ENCODE data around the gene EML3. TPM values are rescaled to one million over a fixed set of nuclear protein-coding genes. Genes with fewer than 3 reads are reported as not detected.

Gene EML3
- total and polyA plus RNA-seq, 4 donors, result 15.7 to 182 (median 114) TPM

- DNase-seq, result no peak
- intact Hi-C loops (cut with DNase I), result loop anchor here in 1 of 2 donors (5.0 kb wide), 1 partner anchor 64 kb away; the partner anchor contains the start of genes C11orf98 and CSKMT
- Histone ChIP-seq H3K27me3 (ENCODE audit: control insufficient read depth in 1 of 2, insufficient read depth in 2 of 2, low read length in 1 of 2) (no peaks in the 10 kb centered on the region), H3K4me3 (ENCODE audit: low read length in 2 of 2) (peak overlapping the region in 1 of 2 donors; percentile 3), H3K4me1 (ENCODE audit: control insufficient read depth in 1 of 2, insufficient read depth in 2 of 2, low read length in 2 of 2) (no peaks in the 10 kb centered on the region), H3K27ac (ENCODE audit: low read depth in 1 of 2, low read length in 2 of 2) (peak overlapping the region in 1 of 2 donors; percentile 82), H3K36me3 (ENCODE audit: control insufficient read depth in 1 of 2, insufficient read depth in 2 of 2, low read length in 1 of 2) (peaks cover under 1 to 3% of the 10 kb centered on the region in 2 donors), H3K9me3 (ENCODE audit: control insufficient read depth, low read length) (no peaks in the 10 kb centered on the region)
- 9 to 10% methylated on average over 13 of the region's 13 CpGs for WGBS, 2 donors
- ATAC-seq (ENCODE audit: low FRiP score), result no peak
Measured at GRCh38 chr11:62603072-62603408, 9.5 kb downstream of the EML3 start.

- Histone ChIP-seq H3K4me1 (ENCODE audit: control insufficient read depth in 1 of 2, insufficient read depth in 2 of 2, low read length in 2 of 2) (no peaks in the 10 kb centered on the region), H3K27ac (ENCODE audit: low read depth in 1 of 2, low read length in 2 of 2) (peak overlapping the region in 1 of 2 donors; percentile 82), H3K9me3 (ENCODE audit: control insufficient read depth, low read length) (no peaks in the 10 kb centered on the region), H3K4me3 (ENCODE audit: low read length in 2 of 2) (peak overlapping the region; percentile 27 to 73), H3K36me3 (ENCODE audit: control insufficient read depth in 1 of 2, insufficient read depth in 2 of 2, low read length in 1 of 2) (peaks cover 0 to 3% of the 10 kb centered on the region in 2 donors), H3K27me3 (ENCODE audit: control insufficient read depth in 1 of 2, insufficient read depth in 2 of 2, low read length in 1 of 2) (no peaks in the 10 kb centered on the region)
- WGBS, 2 donors, result 1 to 5% methylated on average over 80 to 96 of the region's 96 CpGs
- DNase-seq (peak; percentile 84 to 89), ATAC-seq (ENCODE audit: low FRiP score) (peak; percentile 81)
- intact Hi-C loops (cut with DNase I), result loop anchor here in 1 of 2 donors (5.0 kb wide), 1 partner anchor 65 kb away; the partner anchor contains the start of genes C11orf98 and CSKMT
Measured at GRCh38 chr11:62602141-62603071, 10.2 kb downstream of the EML3 start.

- WGBS, 2 donors, result 0% methylated on average over 59 to 83 of the region's 83 CpGs
- Histone ChIP-seq H3K36me3 (ENCODE audit: control insufficient read depth in 1 of 2, insufficient read depth in 2 of 2, low read length in 1 of 2) (peaks cover 0 to 3% of the 10 kb centered on the region in 2 donors), H3K9me3 (ENCODE audit: control insufficient read depth, low read length) (no peaks in the 10 kb centered on the region), H3K27me3 (ENCODE audit: control insufficient read depth in 1 of 2, insufficient read depth in 2 of 2, low read length in 1 of 2) (no peaks in the 10 kb centered on the region), H3K4me1 (ENCODE audit: control insufficient read depth in 1 of 2, insufficient read depth in 2 of 2, low read length in 2 of 2) (no peaks in the 10 kb centered on the region), H3K4me3 (ENCODE audit: low read length in 2 of 2) (peak within 1 kb of the TSS; percentile 72 to 73), H3K27ac (ENCODE audit: low read depth in 1 of 2, low read length in 2 of 2) (peak within 1 kb of the TSS; percentile 20 to 82)
- DNase-seq, result peak; percentile 98 to 99
- peak; percentile 95 for ATAC-seq (ENCODE audit: low FRiP score)
- intact Hi-C loops (cut with DNase I), result loop anchor here in 1 of 2 donors (5.0 kb wide), 1 partner anchor 66 kb away; the partner anchor contains the start of genes C11orf98 and CSKMT
Measured at GRCh38 chr11:62601372-62602140, 11.0 kb downstream of the EML3 start, which contains the start of gene MTA2. TSS of gene MTA2 (minus strand) at chr11:62601865. CDS start at chr11:62601450, 415 bp downstream.

GRCh38 chr11:62601122-62601371, 11.5 kb downstream of the EML3 start:
- H3K36me3 ChIP-seq (ENCODE audit: control insufficient read depth in 1 of 2, insufficient read depth in 2 of 2, low read length in 1 of 2), result peaks cover 3% of the 10 kb centered on the region in 2 donors
- ATAC-seq (ENCODE audit: low FRiP score) (peak; percentile 33), DNase-seq (peak; percentile 74 to 91)
- intact Hi-C loops (cut with DNase I), result loop anchor here in 1 of 2 donors (5.0 kb wide), 1 partner anchor 66 kb away; the partner anchor contains the start of genes C11orf98 and CSKMT
- peak overlapping the region; percentile 20 to 63 for H3K27ac ChIP-seq (ENCODE audit: low read depth in 1 of 2, low read length in 2 of 2)
- H3K27me3 ChIP-seq (ENCODE audit: control insufficient read depth in 1 of 2, insufficient read depth in 2 of 2, low read length in 1 of 2), result no peaks in the 10 kb centered on the region
- H3K9me3 ChIP-seq (ENCODE audit: control insufficient read depth, low read length), result no peaks in the 10 kb centered on the region
- WGBS, 2 donors, result 0 to 1% methylated on average over 19 to 30 of the region's 30 CpGs
- no peaks in the 10 kb centered on the region for H3K4me1 ChIP-seq (ENCODE audit: control insufficient read depth in 1 of 2, insufficient read depth in 2 of 2, low read length in 2 of 2)
- peak overlapping the region; percentile 58 to 72 for H3K4me3 ChIP-seq (ENCODE audit: low read length in 2 of 2)

- H3K4me3 ChIP-seq (ENCODE audit: low read length in 2 of 2), result peak overlapping the region; percentile 58 to 72
- peak overlapping the region in 1 of 2 donors; percentile 63 for H3K27ac ChIP-seq (ENCODE audit: low read depth in 1 of 2, low read length in 2 of 2)
- DNase-seq (no peak), ATAC-seq (ENCODE audit: low FRiP score) (no peak)
- intact Hi-C loops (cut with DNase I), result loop anchor here in 1 of 2 donors (5.0 kb wide), 1 partner anchor 67 kb away; the partner anchor contains the start of genes C11orf98 and CSKMT
- H3K4me1 ChIP-seq (ENCODE audit: control insufficient read depth in 1 of 2, insufficient read depth in 2 of 2, low read length in 2 of 2), result no peaks in the 10 kb centered on the region
- 1% methylated on average over 25 to 26 of the region's 26 CpGs for WGBS, 2 donors
- H3K36me3 ChIP-seq (ENCODE audit: control insufficient read depth in 1 of 2, insufficient read depth in 2 of 2, low read length in 1 of 2), result peaks cover 3 to 4% of the 10 kb centered on the region in 2 donors
- H3K27me3 ChIP-seq (ENCODE audit: control insufficient read depth in 1 of 2, insufficient read depth in 2 of 2, low read length in 1 of 2), result no peaks in the 10 kb centered on the region
- no peaks in the 10 kb centered on the region for H3K9me3 ChIP-seq (ENCODE audit: control insufficient read depth, low read length)
Measured at GRCh38 chr11:62600367-62601121, 12.0 kb downstream of the EML3 start.

GRCh38 chr11:62599901-62600300, 12.7 kb downstream of the EML3 start:
- no peak overlapping the region for H3K4me3 ChIP-seq (ENCODE audit: low read length in 2 of 2)
- peak in 1 of 2 donors; percentile 21 for DNase-seq
- peaks cover 3 to 4% of the 10 kb centered on the region in 2 donors for H3K36me3 ChIP-seq (ENCODE audit: control insufficient read depth in 1 of 2, insufficient read depth in 2 of 2, low read length in 1 of 2)
- intact Hi-C loops (cut with DNase I), result loop anchor here in 1 of 2 donors (5.0 kb wide), 2 partner anchors 67 to 107 kb away; partner anchors contain the start of genes BSCL2, C11orf98, CSKMT and GNG3
- no peaks in the 10 kb centered on the region for H3K9me3 ChIP-seq (ENCODE audit: control insufficient read depth, low read length)
- no peaks in the 10 kb centered on the region for H3K27me3 ChIP-seq (ENCODE audit: control insufficient read depth in 1 of 2, insufficient read depth in 2 of 2, low read length in 1 of 2)
- no peak for ATAC-seq (ENCODE audit: low FRiP score)
- no peaks in the 10 kb centered on the region for H3K4me1 ChIP-seq (ENCODE audit: control insufficient read depth in 1 of 2, insufficient read depth in 2 of 2, low read length in 2 of 2)
- H3K27ac ChIP-seq (ENCODE audit: low read depth in 1 of 2, low read length in 2 of 2), result peak overlapping the region in 1 of 2 donors; percentile 55
- WGBS, 2 donors, result 27 to 28% methylated on average over 5 of the region's 5 CpGs

- WGBS, 2 donors, result 31 to 32% methylated on average over 7 of the region's 7 CpGs
- ATAC-seq (ENCODE audit: low FRiP score) (peak; percentile 86), DNase-seq (peak; percentile 96 to 97)
- Histone ChIP-seq H3K27me3 (ENCODE audit: control insufficient read depth in 1 of 2, insufficient read depth in 2 of 2, low read length in 1 of 2) (no peaks in the 10 kb centered on the region), H3K27ac (ENCODE audit: low read depth in 1 of 2, low read length in 2 of 2) (peak overlapping the region in 1 of 2 donors; percentile 10), H3K9me3 (ENCODE audit: control insufficient read depth, low read length) (no peaks in the 10 kb centered on the region), H3K4me1 (ENCODE audit: control insufficient read depth in 1 of 2, insufficient read depth in 2 of 2, low read length in 2 of 2) (no peaks in the 10 kb centered on the region), H3K36me3 (ENCODE audit: control insufficient read depth in 1 of 2, insufficient read depth in 2 of 2, low read length in 1 of 2) (peaks cover 3 to 4% of the 10 kb centered on the region in 2 donors), H3K4me3 (ENCODE audit: low read length in 2 of 2) (no peak overlapping the region)
- intact Hi-C loops (cut with DNase I), result loop anchor here in 1 of 2 donors (5.0 kb wide), 1 partner anchor 108 kb away; the partner anchor contains the start of genes BSCL2 and GNG3
Measured at GRCh38 chr11:62599069-62599696, 13.4 kb downstream of the EML3 start.

All from aorta (tissue), 5 donors.